Fibroblast of lung (primary cell): ENCODE measurements around the gene DRD2. TPM values are rescaled to one million over a fixed set of nuclear protein-coding genes. Genes with fewer than 3 reads are reported as not detected.

Source experiments
- DNase-seq, 2 donors: peaks; one replicate each; pipeline versions ENCODE4 v3.0.0 to v3.0.0-alpha.2; 2010; ENCODE audit warnings: low read depth in 2 of 2
- H2AFZ ChIP-seq: 2 replicates; pipeline ENCODE4 v1.5.1; 2012; ENCODE audit warnings: low read length, control low read depth, inconsistent platforms
- H3K27ac ChIP-seq: 2 replicates; pipeline ENCODE4 v1.5.1; 2011; ENCODE audit warnings: low read length, control low read depth; ENCODE audit not compliant: insufficient read depth
- H3K27me3 ChIP-seq: 2 replicates; pipeline ENCODE4 v1.5.1; 2011; ENCODE audit warnings: mild to moderate bottlenecking, low read length; ENCODE audit not compliant: control insufficient read depth, insufficient read depth
- H3K36me3 ChIP-seq: 2 replicates; pipeline ENCODE4 v1.5.1; 2011; ENCODE audit warnings: low read length; ENCODE audit not compliant: control insufficient read depth, insufficient read depth
- H3K4me1 ChIP-seq: 2 replicates; pipeline ENCODE4 v1.5.1; 2011; ENCODE audit warnings: low read length; ENCODE audit not compliant: control insufficient read depth, insufficient read depth; ENCODE audit errors: extremely low read depth
- H3K4me2 ChIP-seq: 2 replicates; pipeline ENCODE4 v1.5.1; 2011; ENCODE audit warnings: low read length, control low read depth; ENCODE audit not compliant: insufficient read depth; ENCODE audit errors: extremely low read depth
- H3K4me3 ChIP-seq, 4 experiments: fragments of 200-600 bp in 1 of 4; sonication (generic) in 1 of 4; replicated peaks in 1 of 4; 2 replicates each; pipeline ENCODE4 v1.5.1; 2011 to 2016; ENCODE audit warnings: low read length in 4 of 4, low read depth in 3 of 4, mild to moderate bottlenecking in 3 of 4, control low read depth in 2 of 4, inconsistent platforms in 1 of 4, mixed read lengths in 1 of 4; ENCODE audit not compliant: insufficient read depth in 1 of 4; ENCODE audit errors: control extremely low read depth in 1 of 4
- H3K79me2 ChIP-seq: 2 replicates; pipeline ENCODE4 v1.5.1; 2012; ENCODE audit warnings: mild to moderate bottlenecking, low read length, inconsistent platforms; ENCODE audit not compliant: control insufficient read depth, insufficient read depth
- H3K9ac ChIP-seq: 2 replicates; pipeline ENCODE4 v1.5.1; 2011; ENCODE audit warnings: mild to moderate bottlenecking, low read length, control low read depth; ENCODE audit not compliant: insufficient read depth
- H3K9me3 ChIP-seq: 2 replicates; pipeline ENCODE4 v1.5.1; 2012; ENCODE audit warnings: low read depth, low read length; ENCODE audit not compliant: control insufficient read depth, insufficient read depth
- H4K20me1 ChIP-seq: 2 replicates; pipeline ENCODE4 v1.5.1; 2011; ENCODE audit warnings: low read length; ENCODE audit not compliant: control insufficient read depth, insufficient read depth; ENCODE audit errors: extremely low read depth
- CTCF ChIP-seq, 2 donors: IDR thresholded peaks in 1 of 2; conservative IDR thresholded peaks in 1 of 2; 1 replicate in 1 of 2; 2 replicates in 1 of 2; pipeline ENCODE4 v1.5.1; 2011 to 2012; ENCODE audit warnings: low read length in 2 of 2, control low read depth in 1 of 2, inconsistent platforms in 1 of 2, low read depth in 1 of 2, mild to moderate bottlenecking in 1 of 2
- EZH2 ChIP-seq: IDR thresholded peaks from 2 replicates; pipeline ENCODE4 v1.5.1; 2012; ENCODE audit warnings: low read length, control low read depth, mild to moderate bottlenecking; ENCODE audit errors: missing control alignments
- polyA plus RNA-seq, 2 donors: library from polyadenylated mRNA; depleted of rRNA in 1 of 2; stranded (reverse) in 1 of 2; unstranded in 1 of 2; fragments of >200 nt; gene quantifications; 2 replicates each; pipeline ENCODE4 v1.2.1, GENCODE V29; 2011 to 2012; ENCODE audit warnings: missing spikeins in 1 of 2
- total RNA-seq: library from RNA; depleted of rRNA; stranded (reverse); fragments of >200 nt; gene quantifications from 2 replicates; pipeline ENCODE4 v1.2.1, GENCODE V29; 2014

DRD2 gene
- total and polyA plus RNA-seq, 2 donors (not counting 1 experiment from before 2014, with no cell fraction given), result not detected

DNA sequence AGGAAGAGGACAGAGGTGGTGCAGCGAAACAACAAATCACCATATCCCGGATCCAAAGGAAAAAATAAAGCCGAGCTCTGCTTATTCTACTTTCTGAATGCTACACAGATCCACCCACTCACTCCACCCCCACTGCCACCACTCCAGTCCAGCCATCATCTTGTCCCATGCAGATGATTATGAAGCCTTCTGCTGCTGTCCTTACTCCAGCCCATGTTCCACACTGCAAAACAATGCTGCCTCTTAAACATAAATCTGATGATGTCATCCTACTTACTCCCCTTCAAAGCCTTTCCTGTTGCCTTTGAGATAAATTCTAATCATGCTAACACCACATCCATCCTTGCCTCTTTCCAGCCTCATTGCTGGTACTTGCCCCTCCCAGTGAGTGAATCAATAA, 6.5 kb upstream of the DRD2 start:
- Histone ChIP-seq H4K20me1 (no peaks in the 10 kb centered on the region), H3K4me1 (no peaks in the 10 kb centered on the region), H2AFZ (no peak overlapping the region), H3K4me3 (no peak overlapping the region), H3K36me3 (no peaks in the 10 kb centered on the region), H3K4me2 (no peak overlapping the region), H3K9me3 (no peaks in the 10 kb centered on the region), H3K27me3 (no peaks in the 10 kb centered on the region), H3K9ac (no peak overlapping the region), H3K79me2 (no peaks in the 10 kb centered on the region), H3K27ac (no peak overlapping the region)
- DNase-seq, result no peak
- TF ChIP-seq EZH2 (no peak), CTCF (conservative IDR thresholded peaks at IDR 0.05 in 1 of 2, IDR thresholded peaks at IDR 0.05 in 1 of 2; ENCODE audit: low read depth in 1 of 2, low read length in 2 of 2) (no peak)

GRCh38 chr11:113481226-113481625, 6.0 kb upstream of the DRD2 start:
- Histone ChIP-seq H3K4me1 (no peaks in the 10 kb centered on the region), H2AFZ (no peak overlapping the region), H3K4me2 (no peak overlapping the region), H3K4me3 (no peak overlapping the region), H3K9ac (no peak overlapping the region), H3K27me3 (no peaks in the 10 kb centered on the region), H3K79me2 (no peaks in the 10 kb centered on the region), H3K36me3 (no peaks in the 10 kb centered on the region), H4K20me1 (no peaks in the 10 kb centered on the region), H3K9me3 (no peaks in the 10 kb centered on the region), H3K27ac (no peak overlapping the region)
- DNase-seq, result no peak
- no peak for TF ChIP-seq EZH2
- TF ChIP-seq CTCF (conservative IDR thresholded peaks at IDR 0.05 in 1 of 2, IDR thresholded peaks at IDR 0.05 in 1 of 2; ENCODE audit: low read depth in 1 of 2, low read length in 2 of 2), result no peak

GRCh38 chr11:113477321-113477720, 2.1 kb upstream of the DRD2 start:
- no peak overlapping the region for H3K27ac ChIP-seq
- H3K79me2 ChIP-seq, result no peaks in the 10 kb centered on the region
- no peak overlapping the region for H3K9ac ChIP-seq
- no peak for DNase-seq
- H2AFZ ChIP-seq, result no peak overlapping the region
- no peak overlapping the region for H3K4me2 ChIP-seq
- no peaks in the 10 kb centered on the region for H3K9me3 ChIP-seq
- no peaks in the 10 kb centered on the region for H3K4me1 ChIP-seq
- peaks cover 4% of the 10 kb centered on the region for H3K27me3 ChIP-seq
- H4K20me1 ChIP-seq, result no peaks in the 10 kb centered on the region
- no peak for TF ChIP-seq EZH2
- no peak for TF ChIP-seq CTCF (conservative IDR thresholded peaks at IDR 0.05 in 1 of 2, IDR thresholded peaks at IDR 0.05 in 1 of 2; ENCODE audit: low read depth in 1 of 2, low read length in 2 of 2)
- no peaks in the 10 kb centered on the region for H3K36me3 ChIP-seq
- H3K4me3 ChIP-seq, result no peak overlapping the region
